ENCODE data around the gene ZNF516. TPM values are rescaled to one million over a fixed set of nuclear protein-coding genes. Genes with fewer than 3 reads are reported as not detected.

ZNF516 gene
- total RNA-seq, 1 donor from 2014 or later = 83.2 TPM

- H3K4me1 Mint-ChIP-seq (ENCODE audit: unreplicated experiment) = peaks cover 11% of the 10 kb centered on the region
- no peak for TF ChIP-seq CTCF (IDR thresholded peaks at IDR 0.05; ENCODE audit: unreplicated experiment)
- no peak overlapping the region for H3K27ac Mint-ChIP-seq (ENCODE audit: unreplicated experiment)
- H3K27me3 Mint-ChIP-seq (ENCODE audit: unreplicated experiment) = peaks cover 1% of the 10 kb centered on the region
- no peak for DNase-seq (ENCODE audit: low spot score)
- H3K4me3 Mint-ChIP-seq (ENCODE audit: unreplicated experiment) = no peak overlapping the region
- H3K36me3 Mint-ChIP-seq (ENCODE audit: low read depth, unreplicated experiment) = peaks cover 7% of the 10 kb centered on the region
- no peaks in the 10 kb centered on the region for H3K9me3 Mint-ChIP-seq (ENCODE audit: unreplicated experiment)
Measured at GRCh38 chr18:76420898-76421684, 74.0 kb downstream of the ZNF516 start.

- no peak overlapping the region for H3K27ac Mint-ChIP-seq (ENCODE audit: unreplicated experiment)
- peaks cover 7% of the 10 kb centered on the region for H3K36me3 Mint-ChIP-seq (ENCODE audit: low read depth, unreplicated experiment)
- TF ChIP-seq CTCF (IDR thresholded peaks at IDR 0.05; ENCODE audit: unreplicated experiment) = no peak
- no peak for DNase-seq (ENCODE audit: low spot score)
- H3K27me3 Mint-ChIP-seq (ENCODE audit: unreplicated experiment) = no peaks in the 10 kb centered on the region
- H3K4me1 Mint-ChIP-seq (ENCODE audit: unreplicated experiment) = peaks cover 11% of the 10 kb centered on the region
- no peaks in the 10 kb centered on the region for H3K9me3 Mint-ChIP-seq (ENCODE audit: unreplicated experiment)
- no peak overlapping the region for H3K4me3 Mint-ChIP-seq (ENCODE audit: unreplicated experiment)
Measured at GRCh38 chr18:76419811-76420210, 75.2 kb downstream of the ZNF516 start.

GRCh38 chr18:76416911-76417310 is 78.1 kb downstream of the ZNF516 start:
- TF ChIP-seq CTCF (IDR thresholded peaks at IDR 0.05; ENCODE audit: unreplicated experiment) = no peak
- H3K4me1 Mint-ChIP-seq (ENCODE audit: unreplicated experiment) = peaks cover 5% of the 10 kb centered on the region

GRCh38 chr18:76414936-76415621 is 80.0 kb downstream of the ZNF516 start:
- Mint-ChIP-seq H3K27me3 (ENCODE audit: unreplicated experiment) (no peaks in the 10 kb centered on the region), H3K4me1 (ENCODE audit: unreplicated experiment) (peaks cover 8% of the 10 kb centered on the region), H3K36me3 (ENCODE audit: low read depth, unreplicated experiment) (peaks cover 4% of the 10 kb centered on the region), H3K27ac (ENCODE audit: unreplicated experiment) (no peak overlapping the region), H3K4me3 (ENCODE audit: unreplicated experiment) (no peak overlapping the region), H3K9me3 (ENCODE audit: unreplicated experiment) (no peaks in the 10 kb centered on the region)
- no peak for DNase-seq (ENCODE audit: low spot score)
- TF ChIP-seq CTCF (IDR thresholded peaks at IDR 0.05; ENCODE audit: unreplicated experiment) = no peak

More at GRCh38 chr18:76416911-76417310, 78.1 kb downstream of the ZNF516 start:
- H3K27me3 Mint-ChIP-seq (ENCODE audit: unreplicated experiment) = no peaks in the 10 kb centered on the region
- no peak overlapping the region for H3K27ac Mint-ChIP-seq (ENCODE audit: unreplicated experiment)
- peaks cover 7% of the 10 kb centered on the region for H3K36me3 Mint-ChIP-seq (ENCODE audit: low read depth, unreplicated experiment)
- no peaks in the 10 kb centered on the region for H3K9me3 Mint-ChIP-seq (ENCODE audit: unreplicated experiment)
- no peak for DNase-seq (ENCODE audit: low spot score)
- H3K4me3 Mint-ChIP-seq (ENCODE audit: unreplicated experiment) = no peak overlapping the region
